SK-N-SH (cell line): Measurements from ENCODE around the gene ZC3H4. TPM values are rescaled to one million over a fixed set of nuclear protein-coding genes. Genes with fewer than 3 reads are reported as not detected.

Experiments
- CTCF ChIA-PET: fragments of 300-600, 350-600 bp; formaldehyde crosslinking; extraction: SDS; loops from one replicate; lab custom pipeline; 2021; lab: Yijun Ruan, JAX
- POLR2A ChIA-PET: fragments of 350-600 bp; sonication (Branson Sonifier 250); formaldehyde crosslinking; extraction: SDS; loops from one replicate; lab custom pipeline; 2020; ENCODE audit warnings: antibody characterized with exemption, inconsistent platforms; lab: Yijun Ruan, JAX
- DNase-seq: peaks from one replicate; pipeline ENCODE4 v3.0.0; 2012
- H2AFZ ChIP-seq: fragments of 200-600 bp; sonication (generic); 2 replicates; pipeline ENCODE4 v1.8.1; 2016; ENCODE audit warnings: antibody characterized with exemption, mild to moderate bottlenecking, low read depth
- H3F3A ChIP-seq: fragments of 200-600 bp; sonication (generic); replicated peaks from 2 replicates; pipeline ENCODE3; 2016; ENCODE audit warnings: antibody characterized with exemption, mild to moderate bottlenecking; ENCODE audit not compliant: insufficient read depth
- H3K27ac ChIP-seq, 2 experiments: fragments of 200-500 bp in 1 of 2; fragments of 200-600 bp in 1 of 2; sonication (Bioruptor generic) in 1 of 2; sonication (generic), shearing (Covaris generic) in 1 of 2; 2 replicates each; pipeline versions ENCODE4 v1.5.1 to v1.6.1; 2014 to 2016; ENCODE audit warnings: low read depth in 2 of 2, inconsistent platforms in 1 of 2, low read length in 1 of 2, mild to moderate bottlenecking in 1 of 2, mixed read lengths in 1 of 2
- H3K27me3 ChIP-seq: fragments of 200-600 bp; sonication (generic), shearing (Covaris generic); 2 replicates; pipeline ENCODE4 v1.6.1; 2016; ENCODE audit warnings: mixed run types; ENCODE audit not compliant: insufficient read depth
- H3K36me3 ChIP-seq, 2 experiments: fragments of 200-500 bp in 1 of 2; fragments of 200-600 bp in 1 of 2; sonication (Bioruptor generic) in 1 of 2; sonication (generic) in 1 of 2; replicated peaks in 1 of 2; 2 replicates each; pipeline versions ENCODE3 to v1.5.1; 2014 to 2016; ENCODE audit warnings: low read length in 1 of 2, mild to moderate bottlenecking in 1 of 2; ENCODE audit not compliant: insufficient read depth in 2 of 2, control insufficient read depth in 1 of 2
- H3K4me1 ChIP-seq, 2 experiments: fragments of 200-500 bp in 1 of 2; fragments of 200-600 bp in 1 of 2; sonication (Bioruptor generic) in 1 of 2; sonication (generic), shearing (Covaris generic) in 1 of 2; 2 replicates each; pipeline versions ENCODE4 v1.5.1 to v1.6.1; 2014 to 2016; ENCODE audit warnings: low read depth in 1 of 2, low read length in 1 of 2, mixed run types in 1 of 2; ENCODE audit not compliant: insufficient read depth in 2 of 2, control insufficient read depth in 1 of 2
- H3K4me2 ChIP-seq: fragments of 200-600 bp; sonication (generic), shearing (Covaris generic); 2 replicates; pipeline ENCODE4 v1.6.1; 2017; ENCODE audit warnings: mixed run types
- H3K4me3 ChIP-seq, 2 experiments: fragments of 200-500 bp in 1 of 2; fragments of 200-600 bp in 1 of 2; sonication (Bioruptor generic) in 1 of 2; sonication (generic), shearing (Covaris generic) in 1 of 2; 2 replicates each; pipeline versions ENCODE4 v1.5.1 to v1.8.1; 2014 to 2016; ENCODE audit warnings: low read depth in 2 of 2, inconsistent platforms in 1 of 2, low read length in 1 of 2, mild to moderate bottlenecking in 1 of 2, mixed read lengths in 1 of 2, moderate library complexity in 1 of 2
- H3K79me2 ChIP-seq: fragments of 200-600 bp; sonication (generic); 2 replicates; pipeline ENCODE4 v1.8.1; 2017; ENCODE audit warnings: mild to moderate bottlenecking; ENCODE audit not compliant: insufficient read depth
- H3K9ac ChIP-seq: fragments of 200-600 bp; sonication (generic); 2 replicates; pipeline ENCODE4 v1.6.1; 2017; ENCODE audit warnings: mixed run types
- H3K9me2 ChIP-seq: fragments of 200-600 bp; sonication (generic); 2 replicates; pipeline ENCODE4 v1.6.1; 2017; ENCODE audit warnings: mixed run types
- H3K9me3 ChIP-seq: fragments of 200-600 bp; sonication (generic); 2 replicates; pipeline ENCODE4 v1.6.1; 2017; ENCODE audit warnings: mixed run types, mild to moderate bottlenecking, moderate library complexity
- H4K20me1 ChIP-seq: fragments of 200-600 bp; sonication (generic); 2 replicates; pipeline ENCODE4 v1.6.1; 2017; ENCODE audit warnings: mild to moderate bottlenecking, mixed run types; ENCODE audit not compliant: insufficient read depth
- CHD2 ChIP-seq: fragments of 150-350 bp; IDR thresholded peaks from 2 replicates; pipeline ENCODE4 v1.6.1; 2018; ENCODE audit warnings: low read length; ENCODE audit not compliant: partially characterized antibody
- ELF1 ChIP-seq: IDR thresholded peaks from 2 replicates; pipeline ENCODE4 v1.4.0; 2012
- EP300 ChIP-seq, 2 experiments: IDR thresholded peaks; 2 replicates each; pipeline versions ENCODE4 v1.4.0 to v1.6.1; 2012; ENCODE audit warnings: borderline replicate concordance in 1 of 2, low read depth in 1 of 2, low read length in 1 of 2
- EZH2phosphoT487 ChIP-seq: fragments of 200-600 bp; sonication (generic); IDR thresholded peaks from 2 replicates; pipeline ENCODE4 v1.6.1; 2017; ENCODE audit warnings: low read depth, mixed run types, mild to moderate bottlenecking, antibody characterized with exemption, moderate library complexity, borderline replicate concordance
- FOSL2 ChIP-seq: IDR thresholded peaks from 2 replicates; pipeline ENCODE4 v1.4.0; 2012; ENCODE audit warnings: low read depth, mild to moderate bottlenecking, moderate library complexity, borderline replicate concordance
- FOXJ3 ChIP-seq: sonication (generic); formaldehyde crosslinking; IDR thresholded peaks from 2 replicates; pipeline ENCODE4 v1.5.1; 2020; ENCODE audit warnings: mild to moderate bottlenecking, missing genetic modification reagents
- GATA2 ChIP-seq: sonication (generic); formaldehyde crosslinking; IDR thresholded peaks from 2 replicates; pipeline ENCODE4 v1.5.0; 2020; ENCODE audit warnings: mild to moderate bottlenecking, missing genetic modification reagents
- JUND ChIP-seq: IDR thresholded peaks from 2 replicates; pipeline ENCODE4 v1.4.0; 2012
- MEF2A ChIP-seq: IDR thresholded peaks from 2 replicates; pipeline ENCODE4 v1.4.0; 2012; ENCODE audit warnings: low read depth, borderline replicate concordance
- NFIC ChIP-seq: IDR thresholded peaks from 2 replicates; pipeline ENCODE4 v1.4.0; 2012; ENCODE audit warnings: borderline replicate concordance
- POLR2AphosphoS5 ChIP-seq: IDR thresholded peaks from 2 replicates; pipeline ENCODE4 v1.6.1; 2012; ENCODE audit warnings: low read depth, low read length
- RAD21 ChIP-seq: IDR thresholded peaks from 2 replicates; pipeline ENCODE4 v1.6.1; 2012; ENCODE audit warnings: mild to moderate bottlenecking, low read length
- RXRA ChIP-seq: IDR thresholded peaks from 2 replicates; pipeline ENCODE4 v1.4.0; 2012; ENCODE audit warnings: low read depth, mild to moderate bottlenecking, borderline replicate concordance
- TCF12 ChIP-seq: IDR thresholded peaks from 2 replicates; pipeline ENCODE4 v1.4.0; 2012
- TEAD4 ChIP-seq: IDR thresholded peaks from 2 replicates; pipeline ENCODE4 v1.4.0; 2012; ENCODE audit warnings: mild to moderate bottlenecking, borderline replicate concordance; ENCODE audit not compliant: insufficient read depth
- YY1 ChIP-seq: IDR thresholded peaks from 2 replicates; pipeline ENCODE4 v1.4.0; 2012; ENCODE audit warnings: low read depth, mild to moderate bottlenecking
- WGBS: methylation state at CpG from one replicate; pipeline ENCODE4 v1.1.6; 2017; ENCODE audit warnings: low lambda C conversion rate; 5-methylcytosine and 5-hydroxymethylcytosine counted together
- polyA plus RNA-seq, 3 experiments: library from polyadenylated mRNA; depleted of rRNA; stranded (reverse); fragments of >200 nt; gene quantifications; 2 replicates each; pipeline ENCODE4 v1.2.3, GENCODE V29; 2012
- TF ChIP-seq, protein P1 (sequence below): IDR thresholded peaks from 2 replicates; pipeline ENCODE4 v1.4.0; 2012; ENCODE audit warnings: low read depth, borderline replicate concordance
- TF ChIP-seq, protein P2 (sequence below): IDR thresholded peaks from 2 replicates; pipeline ENCODE4 v1.6.1; 2012; ENCODE audit warnings: mild to moderate bottlenecking, low read depth, low read length, moderate library complexity

ZC3H4 gene
- polyA plus RNA-seq, 1 of the 3 experiments (the other 2 are of a cell fraction) = 7.6 TPM

DNA sequence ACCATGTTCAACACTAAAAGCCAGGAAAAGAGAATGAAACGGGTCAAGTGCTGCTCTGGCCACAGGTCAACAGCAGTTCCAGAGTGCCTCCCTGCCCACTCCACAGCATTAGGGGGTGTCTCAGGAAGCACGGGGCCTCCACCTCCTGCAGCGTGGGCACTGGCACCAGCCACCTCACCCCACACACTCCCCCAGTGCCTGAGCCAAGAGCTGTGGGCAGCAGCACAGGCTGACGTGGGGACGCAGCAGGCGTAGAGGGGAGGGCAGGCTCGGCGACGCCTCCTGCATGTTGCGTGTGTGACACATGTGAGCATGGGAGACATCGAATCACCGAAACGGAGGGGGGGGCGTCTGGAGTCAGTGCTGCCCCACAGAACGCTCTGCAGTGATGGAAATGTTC, 43.8 kb downstream of the ZC3H4 start (continued):
- TF ChIP-seq, protein P1, sequence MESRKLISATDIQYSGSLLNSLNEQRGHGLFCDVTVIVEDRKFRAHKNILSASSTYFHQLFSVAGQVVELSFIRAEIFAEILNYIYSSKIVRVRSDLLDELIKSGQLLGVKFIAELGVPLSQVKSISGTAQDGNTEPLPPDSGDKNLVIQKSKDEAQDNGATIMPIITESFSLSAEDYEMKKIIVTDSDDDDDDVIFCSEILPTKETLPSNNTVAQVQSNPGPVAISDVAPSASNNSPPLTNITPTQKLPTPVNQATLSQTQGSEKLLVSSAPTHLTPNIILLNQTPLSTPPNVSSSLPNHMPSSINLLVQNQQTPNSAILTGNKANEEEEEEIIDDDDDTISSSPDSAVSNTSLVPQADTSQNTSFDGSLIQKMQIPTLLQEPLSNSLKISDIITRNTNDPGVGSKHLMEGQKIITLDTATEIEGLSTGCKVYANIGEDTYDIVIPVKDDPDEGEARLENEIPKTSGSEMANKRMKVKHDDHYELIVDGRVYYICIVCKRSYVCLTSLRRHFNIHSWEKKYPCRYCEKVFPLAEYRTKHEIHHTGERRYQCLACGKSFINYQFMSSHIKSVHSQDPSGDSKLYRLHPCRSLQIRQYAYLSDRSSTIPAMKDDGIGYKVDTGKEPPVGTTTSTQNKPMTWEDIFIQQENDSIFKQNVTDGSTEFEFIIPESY = no peak
- TF ChIP-seq NFIC (no peak), POLR2AphosphoS5 (no peak), FOXJ3 (CRISPR knock-in tag) (no peak), MEF2A (no peak), JUND (no peak), TCF12 (no peak), RAD21 (no peak), YY1 (no peak), RXRA (no peak), EP300 (IDR thresholded peaks at IDR 0.05; ENCODE audit: borderline replicate concordance in 1 of 2, low read depth in 1 of 2, low read length in 1 of 2) (no peak), TEAD4 (no peak), EZH2phosphoT487 (no peak)

DNA sequence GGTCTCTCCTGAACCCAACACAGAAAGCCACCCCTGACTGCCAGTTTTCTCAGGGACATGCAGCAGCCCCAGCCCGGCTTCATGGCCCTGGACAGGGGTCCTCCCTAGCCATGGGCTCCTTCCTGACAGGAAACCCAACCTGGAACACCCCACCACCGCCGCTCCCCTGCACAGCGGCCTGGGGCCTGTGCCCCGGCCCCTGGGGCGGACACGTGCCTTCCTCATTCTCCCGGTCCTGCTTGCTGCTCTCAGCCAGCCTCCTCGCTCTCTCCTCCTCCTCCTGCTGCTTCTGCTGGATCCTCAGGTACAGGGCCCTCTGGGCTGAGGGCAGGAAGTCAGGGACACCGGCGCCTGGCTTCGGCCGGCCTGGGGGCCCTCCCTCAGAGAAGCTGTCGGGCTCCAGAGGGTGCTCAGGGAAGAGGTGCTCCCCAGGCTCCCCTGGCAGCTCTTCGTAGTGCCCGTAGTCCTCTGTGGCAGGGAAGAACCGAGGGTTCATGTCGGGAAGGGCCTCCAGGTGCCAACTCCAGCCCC, 44.6 kb downstream of the ZC3H4 start:
- no peak overlapping the region for H2AFZ ChIP-seq
- POLR2A ChIA-PET = no interaction called here
- WGBS = 90% methylated on average over 4 of the region's 18 CpGs
- H3K9me2 ChIP-seq = no peaks in the 10 kb centered on the region
- no peaks in the 10 kb centered on the region for H3K27me3 ChIP-seq
- no peaks in the 10 kb centered on the region for H4K20me1 ChIP-seq
- no peaks in the 10 kb centered on the region for H3K9me3 ChIP-seq
- H3K27ac ChIP-seq = no peak overlapping the region
- no peak for TF ChIP-seq NFIC
- no peak for DNase-seq
- H3K79me2 ChIP-seq = peaks cover 15% of the 10 kb centered on the region
- CTCF ChIA-PET = no interaction called here
- H3K4me2 ChIP-seq = no peak overlapping the region
- no peak overlapping the region for H3K4me3 ChIP-seq
- H3K9ac ChIP-seq = no peak overlapping the region
- H3F3A ChIP-seq = no peaks in the 10 kb centered on the region
- peaks cover 0 to 7% of the 10 kb centered on the region in 2 experiments; a peak in 1 of 4 replicates for H3K4me1 ChIP-seq
- H3K36me3 ChIP-seq = peaks cover 10 to 83% of the 10 kb centered on the region in 2 experiments

DNA sequence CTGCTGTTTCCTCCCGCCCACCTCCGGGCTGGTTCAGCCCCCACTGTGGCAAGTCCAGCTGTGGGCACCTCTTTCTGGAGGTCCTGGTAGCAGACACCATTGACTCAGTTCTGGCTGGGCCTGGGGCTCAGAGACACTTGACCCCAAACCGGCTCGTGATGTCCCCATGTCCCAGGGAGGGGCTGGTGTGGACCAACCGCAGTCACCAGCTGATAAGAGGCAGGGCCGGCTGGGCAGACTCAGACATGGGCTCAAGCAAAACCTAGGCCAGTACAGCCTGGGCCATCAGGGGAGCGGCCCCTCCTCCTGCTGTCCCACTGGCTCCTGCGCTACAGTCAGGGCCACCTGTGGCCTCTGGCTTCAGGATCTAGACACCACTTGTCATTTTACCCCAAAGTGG, 45.3 kb downstream of the ZC3H4 start:
- Histone ChIP-seq H3K79me2 (peaks cover 11% of the 10 kb centered on the region; the same call in 1 of the 2 replicates), H3K4me3 (no peak overlapping the region), H3K9me3 (no peaks in the 10 kb centered on the region), H3F3A (no peaks in the 10 kb centered on the region), H3K27me3 (no peaks in the 10 kb centered on the region), H4K20me1 (no peaks in the 10 kb centered on the region), H3K4me1 (peaks cover 0 to 12% of the 10 kb centered on the region in 2 experiments; a peak in 1 of 4 replicates), H3K36me3 (peaks cover 10 to 83% of the 10 kb centered on the region in 2 experiments), H3K9me2 (no peaks in the 10 kb centered on the region), H3K4me2 (no peak overlapping the region), H3K9ac (no peak overlapping the region), H2AFZ (no peak overlapping the region), H3K27ac (no peak overlapping the region)
- no peak for DNase-seq
- POLR2A ChIA-PET = no interaction called here
- CTCF ChIA-PET = interaction anchor here (0.8 to 1.5 kb wide), 3 partner anchors 9 to 11 kb away, joined by 3 to 4 read pairs (median 4); no protein-coding TSS in a partner anchor
- TF ChIP-seq, protein P2, sequence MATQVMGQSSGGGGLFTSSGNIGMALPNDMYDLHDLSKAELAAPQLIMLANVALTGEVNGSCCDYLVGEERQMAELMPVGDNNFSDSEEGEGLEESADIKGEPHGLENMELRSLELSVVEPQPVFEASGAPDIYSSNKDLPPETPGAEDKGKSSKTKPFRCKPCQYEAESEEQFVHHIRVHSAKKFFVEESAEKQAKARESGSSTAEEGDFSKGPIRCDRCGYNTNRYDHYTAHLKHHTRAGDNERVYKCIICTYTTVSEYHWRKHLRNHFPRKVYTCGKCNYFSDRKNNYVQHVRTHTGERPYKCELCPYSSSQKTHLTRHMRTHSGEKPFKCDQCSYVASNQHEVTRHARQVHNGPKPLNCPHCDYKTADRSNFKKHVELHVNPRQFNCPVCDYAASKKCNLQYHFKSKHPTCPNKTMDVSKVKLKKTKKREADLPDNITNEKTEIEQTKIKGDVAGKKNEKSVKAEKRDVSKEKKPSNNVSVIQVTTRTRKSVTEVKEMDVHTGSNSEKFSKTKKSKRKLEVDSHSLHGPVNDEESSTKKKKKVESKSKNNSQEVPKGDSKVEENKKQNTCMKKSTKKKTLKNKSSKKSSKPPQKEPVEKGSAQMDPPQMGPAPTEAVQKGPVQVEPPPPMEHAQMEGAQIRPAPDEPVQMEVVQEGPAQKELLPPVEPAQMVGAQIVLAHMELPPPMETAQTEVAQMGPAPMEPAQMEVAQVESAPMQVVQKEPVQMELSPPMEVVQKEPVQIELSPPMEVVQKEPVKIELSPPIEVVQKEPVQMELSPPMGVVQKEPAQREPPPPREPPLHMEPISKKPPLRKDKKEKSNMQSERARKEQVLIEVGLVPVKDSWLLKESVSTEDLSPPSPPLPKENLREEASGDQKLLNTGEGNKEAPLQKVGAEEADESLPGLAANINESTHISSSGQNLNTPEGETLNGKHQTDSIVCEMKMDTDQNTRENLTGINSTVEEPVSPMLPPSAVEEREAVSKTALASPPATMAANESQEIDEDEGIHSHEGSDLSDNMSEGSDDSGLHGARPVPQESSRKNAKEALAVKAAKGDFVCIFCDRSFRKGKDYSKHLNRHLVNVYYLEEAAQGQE = no peak
- TF ChIP-seq CHD2 (no peak), FOSL2 (no peak), ELF1 (no peak), FOXJ3 (CRISPR knock-in tag) (no peak), RXRA (no peak), GATA2 (CRISPR knock-in tag) (no peak)
- 77% methylated on average over 3 of the region's 8 CpGs for WGBS
